Left forelimb (tissue), 1 donor: Measurements from ENCODE around the gene UBFD1.
"Not testable (repeated sequence)": the region's sequence is repeated elsewhere in the genome, so short reads cannot be mapped to it uniquely, and the experiment has no call there.

Source experiments
- DNase-seq: peaks from one replicate; pipeline ENCODE4 v3.0.0-alpha.2; 2018; ENCODE audit warnings: low spot score

The UBFD1 gene

DNA sequence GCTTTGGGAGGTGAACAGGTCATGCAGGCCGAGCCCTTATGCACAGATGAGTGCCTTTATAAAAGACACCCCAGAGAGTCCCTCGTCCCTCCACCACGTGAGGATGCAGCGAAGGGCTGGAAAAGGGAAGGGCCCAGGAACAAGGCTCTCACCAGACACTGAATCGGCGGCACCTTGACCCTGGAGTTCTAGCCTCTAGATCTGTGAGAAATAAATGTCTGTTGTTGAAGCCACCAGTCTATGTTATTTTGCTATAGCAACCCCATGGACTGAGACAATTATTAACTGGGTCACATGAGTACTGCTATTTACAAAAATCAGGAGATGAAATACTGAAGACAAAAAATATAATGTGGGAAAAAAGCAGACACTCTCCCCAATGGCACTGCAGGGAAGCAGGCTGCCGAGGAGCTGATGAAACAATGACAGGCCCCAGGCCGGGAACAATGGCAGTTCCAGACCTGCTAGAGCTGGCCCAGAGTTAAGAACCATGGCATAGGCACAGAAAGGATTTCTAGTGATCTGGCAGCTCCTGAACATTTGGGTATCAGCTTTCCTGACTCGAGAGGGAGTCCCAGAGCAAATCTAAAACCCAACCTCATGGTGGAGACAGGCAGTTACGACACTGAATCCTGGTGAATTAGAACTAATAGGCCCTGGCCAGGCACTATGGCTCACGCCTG, 29.4 kb upstream of the UBFD1 start:
- no peak for DNase-seq

DNA sequence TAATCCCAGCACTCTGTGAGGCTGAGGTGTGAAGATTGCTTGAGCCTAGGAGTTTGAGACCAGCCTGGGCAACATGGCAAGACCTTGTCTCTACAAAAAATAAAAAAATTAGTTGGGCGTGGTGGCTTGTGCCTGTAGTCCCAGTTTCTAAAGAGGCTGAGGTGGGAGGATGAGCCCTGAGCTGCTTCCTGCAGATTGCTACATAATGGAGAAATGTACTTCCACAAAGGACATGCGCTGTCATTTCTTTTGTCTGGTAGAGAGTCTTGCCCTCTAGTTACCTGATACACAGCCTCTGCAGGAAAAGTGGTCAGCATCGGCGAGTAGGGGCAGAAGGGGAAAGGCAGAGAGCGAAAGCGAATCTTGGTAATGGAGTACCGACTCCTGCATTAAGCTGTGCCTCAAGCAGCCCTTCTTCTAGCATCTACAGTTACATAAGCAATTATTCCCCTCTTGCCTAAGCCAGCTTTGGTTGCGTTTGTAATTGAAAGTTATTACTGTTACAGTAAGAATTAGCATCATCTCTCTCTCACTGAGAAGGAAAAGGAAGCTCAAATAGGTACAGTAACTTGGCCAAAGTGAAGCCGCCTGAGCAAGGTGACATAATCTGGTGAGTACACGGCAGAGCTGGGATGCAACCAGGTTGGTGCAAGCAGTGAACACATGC, 28.8 kb upstream of the UBFD1 start:
- no peak for DNase-seq

DNA sequence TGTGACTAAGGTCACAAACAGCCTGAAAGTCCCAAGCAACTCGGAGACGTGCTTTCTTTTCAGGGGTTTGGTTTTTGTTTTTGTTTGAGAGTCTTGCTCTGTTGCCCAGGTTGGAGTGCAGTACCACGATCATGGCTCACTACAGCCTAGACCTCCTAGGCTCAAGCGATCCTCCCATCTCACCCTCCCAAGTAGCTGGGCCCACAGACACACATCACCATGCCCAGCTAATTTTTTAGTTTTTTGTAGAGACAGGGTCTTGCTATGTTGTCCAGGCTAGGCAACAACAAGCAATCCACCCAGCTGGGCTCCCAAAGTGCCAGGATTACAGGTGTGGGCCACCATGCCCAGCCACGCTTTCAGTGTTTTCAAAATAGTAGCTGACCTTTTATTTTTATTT, 27.5 kb upstream of the UBFD1 start:
- no peak for DNase-seq

DNA sequence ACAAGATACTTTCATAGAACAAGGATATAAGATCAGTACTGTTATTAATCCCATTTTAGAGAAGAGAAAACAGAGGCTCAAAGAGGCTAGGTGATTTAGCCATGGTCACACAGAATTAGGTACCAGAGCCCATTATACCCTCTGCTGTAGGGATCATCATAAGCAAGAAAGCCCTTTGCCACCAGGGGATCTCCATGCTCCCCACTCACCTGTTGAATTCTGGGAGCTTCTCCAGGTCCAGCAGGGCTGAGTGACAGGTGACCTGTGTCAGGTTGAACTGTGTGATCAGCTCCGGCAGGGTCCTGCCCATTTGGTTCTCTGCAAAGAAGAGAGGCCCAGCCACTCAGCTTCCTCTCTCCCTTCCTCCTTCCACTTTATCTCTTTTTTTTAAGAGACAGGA, 25.1 kb upstream of the UBFD1 start:
- no peak for DNase-seq

DNA sequence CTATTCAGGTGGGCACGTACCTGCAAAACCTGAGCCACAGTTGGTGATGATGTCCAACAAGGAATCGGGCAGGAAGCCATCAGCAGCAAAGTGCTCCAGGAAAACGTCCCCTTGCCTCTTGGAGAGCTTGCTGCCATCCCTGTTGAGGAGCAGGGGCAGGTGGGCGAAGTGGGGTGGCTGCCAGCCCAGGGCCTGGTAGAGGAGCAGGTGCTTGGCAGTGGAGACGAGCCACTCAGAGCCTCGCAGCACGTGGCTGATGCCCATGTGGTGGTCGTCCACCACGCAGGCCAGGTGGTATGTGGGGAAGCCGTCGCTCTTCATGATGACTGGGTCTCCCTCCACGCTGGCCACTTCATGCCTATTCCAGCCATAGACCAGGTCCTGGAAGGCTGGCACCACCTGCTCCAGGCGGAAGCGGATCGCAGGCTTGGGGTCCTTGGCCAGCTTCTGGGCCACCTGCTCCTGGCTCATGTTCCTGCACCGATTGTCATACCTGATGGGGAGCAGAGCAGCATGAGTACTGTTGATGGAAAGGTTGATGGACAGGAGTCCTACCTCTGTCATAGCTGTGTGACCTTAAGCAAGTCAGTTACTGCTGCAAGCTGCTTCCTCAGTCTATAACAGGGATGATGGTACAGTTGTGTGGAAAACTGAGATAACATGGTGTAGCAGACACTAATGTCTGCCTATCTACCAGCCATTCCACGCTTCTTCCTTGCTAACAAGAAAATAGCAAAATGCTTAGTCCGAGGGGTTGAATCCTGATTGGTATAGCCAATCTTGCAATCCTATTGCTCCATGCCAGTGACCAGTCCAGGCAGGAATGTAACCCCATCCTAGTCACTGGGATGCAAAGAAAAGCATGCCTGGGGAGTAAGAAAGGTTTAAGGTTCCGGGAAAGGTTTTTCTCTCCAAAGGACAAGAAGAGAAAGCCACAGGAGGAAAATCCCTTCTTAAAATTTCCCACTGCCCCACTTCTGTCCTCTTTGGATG, 22.4 kb upstream of the UBFD1 start:
- DNase-seq: no peak

DNA sequence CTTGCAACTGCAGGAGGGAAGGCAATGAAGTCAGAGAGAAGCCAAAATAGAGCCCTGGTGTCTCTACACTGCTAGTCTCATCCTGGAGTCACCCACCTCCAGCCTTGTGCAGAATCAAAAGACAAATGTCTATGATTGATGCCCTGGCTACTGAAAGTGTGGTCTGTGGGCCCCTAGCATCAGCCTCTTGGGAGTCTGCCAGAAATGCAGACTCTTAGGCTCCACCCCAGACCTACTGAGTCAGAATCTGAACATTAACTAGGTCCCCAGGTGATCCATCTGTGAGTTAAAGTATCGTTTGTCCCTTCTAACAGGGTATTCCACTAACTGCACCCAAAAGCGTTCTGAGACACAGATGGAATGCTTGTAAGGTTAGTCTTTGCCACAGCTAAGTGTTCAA, 21.6 kb upstream of the UBFD1 start:
- DNase-seq: no peak

DNA sequence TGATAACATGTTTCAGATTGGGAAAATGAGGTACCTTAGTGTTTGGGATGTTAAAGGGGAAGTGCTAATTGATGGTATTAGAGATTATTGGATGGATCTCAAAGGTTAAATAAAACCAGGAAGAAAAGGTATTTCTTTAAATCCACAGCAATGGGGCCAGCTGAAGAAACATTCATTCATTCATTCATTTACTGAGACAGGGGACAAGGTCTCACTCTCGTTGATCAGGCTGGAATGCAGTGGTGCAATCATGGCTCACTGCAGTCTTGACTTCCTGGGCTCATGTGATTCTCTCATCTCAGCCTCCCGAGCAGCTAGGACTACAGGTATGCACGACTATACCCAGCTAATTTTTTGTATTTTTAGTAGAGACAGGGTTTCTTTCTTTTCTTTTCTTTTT, 20.1 kb upstream of the UBFD1 start:
- DNase-seq: no peak

DNA sequence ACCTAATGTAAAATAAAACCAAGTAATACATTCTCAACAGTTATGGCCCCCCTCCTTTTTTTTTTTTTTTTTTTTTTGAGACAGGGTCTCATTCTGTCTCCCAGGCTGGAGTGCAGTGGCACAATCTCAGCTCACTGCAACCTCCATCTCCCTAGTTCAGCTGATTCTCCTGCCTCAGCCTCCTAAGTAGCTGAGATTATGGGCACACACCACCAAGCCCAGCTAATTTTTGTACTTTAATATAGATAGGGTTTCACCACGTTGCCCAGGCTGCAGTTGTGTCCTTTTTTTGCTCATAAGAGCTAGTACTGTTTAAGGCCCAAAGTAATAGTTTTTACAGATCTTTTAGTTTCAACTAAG, 18.6 kb upstream of the UBFD1 start:
- no peak for DNase-seq

DNA sequence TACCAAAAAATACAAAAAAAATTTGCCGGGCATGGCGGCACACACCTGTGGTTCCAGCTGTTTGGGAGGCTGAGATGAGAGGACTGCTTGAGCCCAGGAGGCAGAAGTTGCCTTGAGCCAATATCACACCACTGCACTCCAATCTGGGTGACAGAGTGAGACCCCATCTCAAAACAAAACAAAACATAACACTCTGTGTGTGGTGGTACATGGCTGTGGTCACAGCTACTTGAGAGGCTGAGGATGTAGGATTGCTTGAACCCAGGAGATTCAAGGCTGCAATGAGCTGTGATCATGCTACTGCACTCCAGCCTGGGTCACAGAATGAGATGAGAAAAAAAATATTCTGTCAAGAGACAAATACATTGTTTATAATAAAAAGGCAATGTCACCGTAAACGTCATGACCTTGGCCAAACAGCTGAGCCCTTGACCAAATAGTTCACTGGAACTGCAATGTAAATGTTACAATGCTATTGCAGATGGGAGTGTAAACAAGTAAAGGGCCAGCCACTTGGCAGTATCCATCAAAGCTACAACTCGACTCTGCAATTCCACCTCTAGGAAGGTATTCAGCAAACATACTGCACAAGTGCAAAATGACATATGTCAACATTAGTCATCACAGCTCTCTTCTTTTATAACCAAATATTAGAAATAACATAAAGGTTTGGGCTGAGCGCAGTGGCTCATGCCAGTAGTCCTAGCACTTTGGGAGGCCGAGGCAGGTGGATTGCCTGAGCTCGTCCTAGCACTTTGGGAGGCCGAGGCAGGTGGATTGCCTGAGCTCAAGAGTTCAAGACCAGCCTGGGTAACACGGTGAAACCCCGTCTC, 17.3 kb upstream of the UBFD1 start:
- no peak for DNase-seq

DNA sequence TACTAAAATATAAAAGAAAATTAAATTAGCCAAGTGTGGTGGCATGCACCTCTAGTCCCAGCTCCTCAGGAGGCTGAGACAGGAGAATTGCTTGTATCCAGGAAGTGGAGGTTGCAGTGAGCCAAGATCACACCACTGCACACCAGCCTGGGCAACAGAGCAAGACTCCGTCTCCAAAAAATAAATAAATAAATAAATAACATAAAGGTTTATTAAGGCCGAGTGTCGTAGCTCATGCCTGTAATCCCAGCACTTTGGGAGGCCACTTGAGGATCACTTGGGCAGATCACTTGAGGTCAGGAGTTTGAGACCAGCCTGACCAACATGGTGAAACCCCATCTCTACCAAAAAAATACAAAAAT, 16.7 kb upstream of the UBFD1 start:
- not testable (repeated sequence) for DNase-seq

DNA sequence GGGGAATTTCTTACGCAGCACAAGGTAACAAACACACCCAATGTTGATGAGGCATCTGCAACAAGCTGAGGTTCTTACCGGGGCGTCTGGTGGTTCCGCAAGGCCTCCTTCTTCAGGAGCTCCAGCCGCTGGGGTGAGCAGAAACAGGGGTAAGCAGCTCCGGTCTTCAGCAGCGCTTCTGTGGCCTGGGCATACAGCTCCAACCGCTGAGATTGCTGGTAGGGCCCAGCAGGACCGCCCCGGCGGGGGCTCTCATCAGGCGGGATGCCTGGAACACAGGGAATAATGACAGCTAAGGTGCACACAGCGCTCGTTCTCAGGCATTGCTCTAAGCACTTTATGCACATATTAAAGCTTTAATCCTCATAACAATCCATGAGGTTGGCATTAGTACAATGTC, 13.1 kb upstream of the UBFD1 start:
- DNase-seq: no peak

DNA sequence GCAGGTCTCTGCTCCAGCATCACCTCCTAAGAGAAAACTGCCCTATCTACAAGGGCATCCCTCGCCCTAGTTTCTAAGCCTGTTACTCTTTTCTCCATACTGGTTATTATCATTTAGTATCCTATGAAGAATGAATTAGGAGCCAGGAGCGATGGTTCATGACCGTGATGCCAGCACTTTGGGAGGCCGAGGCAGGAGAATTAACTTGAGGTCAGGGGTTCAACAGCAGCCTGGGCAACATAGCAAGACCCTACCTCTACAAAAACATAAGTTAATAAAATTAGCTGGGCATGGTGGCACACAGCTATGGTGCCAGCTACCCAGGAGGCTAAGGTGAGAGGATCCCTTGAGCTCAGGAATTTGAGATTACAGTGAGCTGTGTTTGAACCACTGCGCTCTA, 7.6 kb upstream of the UBFD1 start:
- DNase-seq: no peak

DNA sequence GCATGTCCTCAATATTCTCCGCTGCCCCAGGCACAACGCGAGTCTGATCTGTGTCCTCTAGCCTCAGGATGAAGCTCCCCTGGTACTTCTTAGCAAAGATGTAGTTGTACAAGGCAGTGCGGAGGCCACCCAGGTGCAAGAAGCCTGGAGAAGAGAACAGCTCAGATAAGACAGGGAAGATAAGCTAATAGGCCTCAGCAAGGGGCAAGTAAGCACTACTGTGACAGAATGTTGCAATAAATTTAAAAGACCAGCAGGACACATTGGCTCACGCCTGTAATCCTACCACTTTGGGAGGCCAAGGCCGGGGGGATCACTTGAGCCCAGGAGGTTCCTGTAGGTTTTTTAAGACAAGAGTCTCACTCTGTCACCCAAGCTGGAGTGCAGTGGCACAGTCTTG, 5.4 kb upstream of the UBFD1 start:
- no peak for DNase-seq

DNA sequence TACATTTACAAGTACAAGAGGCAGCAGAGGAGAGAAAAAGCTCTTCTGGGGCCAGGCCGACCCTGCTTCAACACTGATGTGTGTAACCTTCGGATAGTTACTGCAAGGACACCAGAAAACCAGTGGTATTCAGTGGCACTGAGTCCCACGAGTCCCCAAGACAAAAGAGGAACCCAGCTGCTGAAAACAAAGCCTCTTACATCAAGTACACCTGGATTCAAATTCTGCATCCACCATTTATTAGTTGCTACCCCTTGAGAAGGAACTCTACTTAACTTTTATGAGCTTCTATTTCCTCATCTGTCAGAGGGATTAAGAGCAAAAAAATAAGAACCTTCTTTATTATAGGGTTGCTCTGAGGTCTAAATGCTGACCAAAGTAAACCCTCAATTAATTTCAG, 3.0 kb upstream of the UBFD1 start:
- DNase-seq: no peak

DNA sequence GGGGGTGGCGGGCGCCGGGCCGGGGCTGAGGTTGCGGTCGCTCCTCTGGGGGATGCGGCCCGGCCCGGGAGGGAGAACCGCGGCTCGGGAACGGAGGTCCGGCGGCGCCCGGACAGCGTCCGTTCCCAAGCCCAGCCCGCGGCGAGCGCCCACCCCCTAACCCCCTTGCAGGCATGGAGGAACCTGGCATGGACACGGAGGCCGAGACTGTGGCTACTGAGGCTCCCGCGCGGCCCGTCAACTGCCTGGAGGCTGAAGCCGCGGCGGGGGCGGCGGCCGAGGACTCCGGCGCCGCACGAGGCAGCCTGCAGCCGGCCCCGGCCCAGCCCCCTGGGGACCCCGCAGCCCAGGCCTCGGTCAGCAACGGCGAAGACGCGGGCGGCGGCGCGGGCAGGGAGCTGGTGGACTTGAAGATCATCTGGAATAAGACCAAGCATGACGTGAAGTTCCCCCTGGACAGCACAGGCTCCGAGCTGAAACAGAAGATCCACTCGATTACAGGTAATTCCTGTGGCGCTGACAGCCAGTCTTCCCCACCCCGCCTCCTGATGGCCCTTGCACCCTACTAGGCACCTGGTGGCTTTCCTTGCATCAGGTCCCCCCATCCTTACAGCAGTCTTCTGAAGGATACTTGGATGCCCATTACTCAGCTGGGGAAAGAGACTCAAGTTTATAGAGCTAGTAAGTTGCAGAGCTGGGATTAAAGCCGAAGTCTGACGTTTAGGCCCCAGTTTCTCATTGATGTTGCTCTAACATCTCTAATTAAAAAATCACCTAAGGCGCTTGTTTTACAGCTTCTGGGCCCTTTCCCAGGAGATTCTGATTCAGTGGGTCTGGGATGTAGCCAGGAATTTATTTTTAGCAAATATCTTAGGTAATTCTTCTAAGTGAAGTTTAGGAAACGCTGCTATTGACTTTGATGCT, 514 bp downstream of the UBFD1 start:
- DNase-seq: no peak

DNA sequence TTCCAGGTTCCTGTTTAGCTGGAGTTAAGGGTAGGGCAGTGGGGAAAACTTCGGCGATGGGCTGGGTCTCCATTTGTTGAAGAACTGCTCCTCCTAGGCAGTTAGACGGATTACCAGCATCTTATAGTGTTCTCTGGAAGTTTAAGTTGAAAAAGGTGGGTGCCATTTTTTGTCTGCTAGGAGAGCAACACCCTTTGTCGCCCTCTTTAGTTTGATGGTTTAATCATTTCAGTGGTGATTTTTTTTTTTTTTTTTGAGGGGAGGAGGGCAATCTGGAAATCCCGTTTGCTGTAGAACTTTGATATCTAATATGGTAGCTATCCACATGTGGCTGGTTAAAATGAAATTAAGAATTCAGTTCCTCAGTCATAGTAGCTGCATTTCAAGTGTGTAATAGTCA, 4.1 kb downstream of the UBFD1 start:
- no peak for DNase-seq

DNA sequence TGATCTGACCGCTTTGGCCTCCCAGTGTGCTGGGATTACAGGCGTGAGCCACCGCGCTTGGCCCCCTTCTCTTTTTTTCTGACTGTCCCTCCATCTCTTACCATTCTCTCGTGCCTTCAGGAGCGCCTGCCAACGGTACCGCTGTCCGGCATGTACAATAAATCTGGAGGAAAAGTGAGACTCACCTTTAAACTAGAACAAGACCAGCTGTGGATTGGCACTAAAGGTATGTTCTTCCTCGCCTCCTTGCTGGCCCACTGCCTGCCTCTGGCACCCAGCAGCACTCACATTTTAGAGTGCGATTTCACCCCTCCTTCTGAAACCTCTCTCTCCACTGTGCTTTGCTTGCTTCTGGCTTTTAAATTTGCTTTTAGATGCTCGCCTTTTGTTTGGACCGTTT, 5.0 kb downstream of the UBFD1 start:
- DNase-seq: no peak

DNA sequence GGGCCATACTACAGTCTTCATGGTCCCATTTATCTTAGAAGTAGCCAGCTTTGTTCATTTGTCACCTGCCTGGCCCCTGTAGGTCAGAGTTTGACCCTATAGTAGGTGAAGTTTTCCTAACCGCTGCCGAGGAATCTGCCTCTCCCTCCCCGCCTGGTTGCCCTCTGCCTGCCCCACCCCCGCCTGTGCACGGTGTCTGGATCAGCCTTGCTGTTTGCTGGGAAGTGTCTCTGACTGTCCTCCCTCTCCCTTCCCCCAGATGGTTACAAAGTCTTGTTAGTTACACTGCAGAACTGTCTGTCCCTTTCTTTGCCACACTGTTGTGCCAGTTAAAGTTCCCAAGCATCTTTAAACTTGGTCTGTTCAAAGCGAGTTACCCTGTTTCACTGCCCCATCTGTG, 5.7 kb downstream of the UBFD1 start:
- DNase-seq: no peak

DNA sequence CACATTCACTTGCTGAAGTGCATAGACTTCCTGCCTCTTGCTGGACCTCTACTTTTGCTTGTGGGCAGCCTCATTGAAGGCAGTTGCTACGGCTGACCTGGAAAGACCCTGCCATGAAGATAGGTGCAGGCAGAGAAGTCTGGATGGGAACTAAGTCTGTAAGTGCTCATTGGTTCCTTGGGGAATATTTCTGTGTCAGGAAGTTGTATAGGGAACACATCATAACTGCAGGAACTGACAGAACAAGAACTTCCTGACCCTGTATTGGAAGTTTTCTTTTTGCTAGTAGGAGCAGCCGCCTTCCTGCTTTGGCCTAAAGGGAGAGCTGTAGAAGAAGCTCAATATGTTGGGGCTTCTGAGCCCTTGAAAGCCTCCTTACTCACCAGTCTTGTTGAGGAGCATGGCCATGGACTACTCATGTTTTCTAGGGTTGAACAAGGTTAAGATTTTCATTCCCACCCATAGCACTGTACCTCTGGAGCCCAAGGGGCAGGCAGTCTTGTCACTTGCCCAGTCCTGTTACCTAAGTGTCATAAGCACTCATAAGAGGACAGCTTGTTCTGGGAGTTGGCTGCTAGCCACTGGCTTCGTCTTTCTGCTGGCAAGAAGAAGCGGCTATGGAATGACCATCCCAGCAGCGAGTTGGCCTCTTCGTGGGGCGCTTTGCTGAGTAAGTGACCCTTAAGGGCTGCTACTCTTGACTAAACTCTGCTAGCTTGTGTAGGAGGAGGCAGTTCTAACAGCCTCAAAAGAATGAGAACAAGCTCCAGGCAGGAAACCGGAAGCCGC, 7.2 kb downstream of the UBFD1 start:
- no peak for DNase-seq

DNA sequence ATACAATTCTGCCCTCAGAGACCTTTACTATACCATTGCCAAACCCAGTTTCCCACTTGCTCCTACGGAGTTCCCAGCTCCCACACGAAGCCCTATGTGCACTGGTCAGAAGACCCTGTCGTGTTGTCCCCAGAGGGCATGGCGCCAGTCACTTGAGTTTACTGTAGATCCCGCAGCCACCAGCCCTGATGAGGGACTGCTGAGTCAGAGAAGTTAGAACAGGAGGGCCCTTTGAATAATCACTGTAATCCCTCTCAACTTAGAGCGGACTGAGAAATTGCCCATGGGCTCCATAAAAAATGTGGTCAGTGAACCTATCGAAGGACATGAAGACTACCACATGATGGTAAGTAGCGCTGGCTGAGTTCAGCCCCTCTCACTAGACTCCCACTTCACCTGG, 9.2 kb downstream of the UBFD1 start:
- no peak for DNase-seq
